ENCODE data around the gene PICALM.
"Not testable (repeated sequence)": the region's sequence is repeated elsewhere in the genome, so short reads cannot be mapped to it uniquely, and the experiment has no call there.

PICALM gene

DNA sequence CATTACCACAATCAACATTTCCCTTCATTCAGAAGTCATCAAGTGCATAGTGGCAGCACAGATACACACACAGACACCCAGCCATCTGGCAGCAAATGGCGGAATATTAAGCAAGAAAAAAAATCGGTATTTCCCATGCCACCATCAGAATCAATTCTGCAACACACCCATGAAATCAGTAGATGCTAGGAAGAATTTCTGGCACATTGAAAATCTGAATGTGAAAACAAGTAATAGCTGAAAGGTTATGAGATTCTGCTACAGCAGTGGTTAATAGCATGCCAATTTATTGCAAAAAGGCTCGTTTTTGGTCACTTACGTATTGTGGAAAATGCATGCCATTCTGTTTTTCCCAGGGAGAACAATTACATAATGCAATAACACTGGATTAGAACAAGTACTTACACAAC lies 91.1 kb downstream of the PICALM start:
- DNase-seq (ENCODE audit: low read depth, low spot score): no peak

GRCh38 chr11:85976525-85976924 lies 92.4 kb downstream of the PICALM start:
- no peak for DNase-seq (ENCODE audit: low read depth, low spot score)

- DNase-seq (ENCODE audit: low read depth, low spot score): no peak
Observed at GRCh38 chr11:85974122-85974521, 94.8 kb downstream of the PICALM start.

DNA sequence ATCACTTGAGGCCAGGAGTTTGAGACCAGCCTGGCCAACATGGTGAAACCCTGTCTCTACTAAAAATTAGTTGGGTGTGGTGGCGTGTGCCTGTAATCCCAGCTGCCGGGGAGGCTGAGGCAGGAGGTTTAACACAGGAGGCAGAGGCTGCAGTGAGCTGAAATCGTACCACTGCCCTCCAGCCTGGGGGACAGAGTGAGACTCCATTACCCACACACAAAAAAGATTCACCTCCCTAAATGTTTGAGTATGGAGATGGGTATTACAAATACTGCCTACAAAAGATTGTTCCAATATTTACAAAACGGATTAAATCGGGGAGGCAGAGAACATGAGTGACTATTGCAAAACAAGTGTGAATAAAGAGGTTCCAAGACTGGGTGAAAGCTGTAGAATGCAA lies 98.3 kb downstream of the PICALM start:
- no peak for DNase-seq (ENCODE audit: low read depth, low spot score)

- DNase-seq (ENCODE audit: low read depth, low spot score): no peak
Observed at GRCh38 chr11:85967457-85967856, 101.4 kb downstream of the PICALM start.

DNA sequence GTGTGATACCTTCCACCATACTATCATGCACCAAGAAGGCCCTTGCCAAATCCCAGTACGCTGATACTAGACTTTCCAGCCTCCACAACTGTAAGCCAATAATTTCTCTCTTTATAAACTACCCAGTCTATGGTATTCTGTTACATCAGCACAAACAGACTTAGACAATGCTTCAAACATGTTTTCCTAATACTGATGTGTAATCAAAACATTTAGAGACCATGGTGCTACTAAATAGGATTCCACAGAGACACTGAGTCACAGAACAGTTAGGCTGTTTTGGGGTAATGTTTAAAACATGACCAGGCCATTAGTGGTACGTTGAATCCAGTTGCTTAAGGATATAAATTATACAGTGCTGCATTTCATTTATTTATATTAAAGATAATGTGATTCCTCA lies 103.7 kb downstream of the PICALM start:
- DNase-seq (ENCODE audit: low read depth, low spot score): peak; percentile 20

DNA sequence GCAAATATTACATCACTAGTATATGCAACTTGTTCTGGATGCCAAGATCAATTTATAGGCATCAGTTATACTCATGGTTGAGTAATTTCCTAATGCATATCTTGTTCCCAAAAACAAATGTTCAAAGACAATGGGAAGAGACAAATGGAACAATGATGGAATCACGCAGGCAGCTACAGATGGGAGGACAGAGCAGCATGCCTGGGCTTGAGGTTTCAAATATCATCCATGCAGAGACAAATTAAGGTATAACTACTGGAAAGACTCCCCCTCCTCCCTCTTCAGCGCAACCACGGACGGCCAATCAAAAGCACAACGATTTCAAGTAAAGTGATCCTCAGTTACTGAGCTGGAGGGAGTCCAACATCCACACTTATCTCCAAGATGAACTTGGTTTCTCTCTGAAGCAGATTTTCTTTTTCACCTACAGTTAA lies 106.9 kb downstream of the PICALM start:
- DNase-seq (ENCODE audit: low read depth, low spot score): peak; percentile 30

- no peak for DNase-seq (ENCODE audit: low read depth, low spot score)
Observed at GRCh38 chr11:85961130-85961529, 107.8 kb downstream of the PICALM start.

DNA sequence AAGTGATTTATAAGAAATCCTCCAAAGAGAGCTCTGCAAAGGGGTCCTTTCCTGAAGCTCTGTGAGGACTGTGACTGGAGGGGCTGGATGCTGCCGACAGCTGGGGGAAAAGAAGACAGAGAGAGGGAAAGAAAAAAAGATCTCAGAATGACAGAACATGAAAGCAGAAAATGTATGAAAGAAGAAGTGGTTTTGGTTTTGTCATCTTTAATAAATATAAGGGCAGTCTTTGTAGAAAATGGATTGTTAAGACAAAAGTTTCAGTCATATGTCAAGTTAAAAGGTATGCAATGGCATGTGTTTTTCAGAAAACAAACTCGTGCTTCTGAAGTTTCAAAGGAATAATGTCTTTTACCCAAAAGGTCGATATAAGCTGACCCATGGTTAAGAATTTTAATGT lies 108.2 kb downstream of the PICALM start:
- DNase-seq (ENCODE audit: low read depth, low spot score): no peak

- DNase-seq (ENCODE audit: low read depth, low spot score): peak; percentile 83
Observed at GRCh38 chr11:85955531-85955930, 113.4 kb downstream of the PICALM start.

- DNase-seq (ENCODE audit: low read depth, low spot score): no peak
Observed at GRCh38 chr11:85953491-85954143, 115.3 kb downstream of the PICALM start.

- not testable (repeated sequence) for DNase-seq (ENCODE audit: low read depth, low spot score)
Observed at GRCh38 chr11:85952108-85952485, 116.8 kb downstream of the PICALM start.

DNA sequence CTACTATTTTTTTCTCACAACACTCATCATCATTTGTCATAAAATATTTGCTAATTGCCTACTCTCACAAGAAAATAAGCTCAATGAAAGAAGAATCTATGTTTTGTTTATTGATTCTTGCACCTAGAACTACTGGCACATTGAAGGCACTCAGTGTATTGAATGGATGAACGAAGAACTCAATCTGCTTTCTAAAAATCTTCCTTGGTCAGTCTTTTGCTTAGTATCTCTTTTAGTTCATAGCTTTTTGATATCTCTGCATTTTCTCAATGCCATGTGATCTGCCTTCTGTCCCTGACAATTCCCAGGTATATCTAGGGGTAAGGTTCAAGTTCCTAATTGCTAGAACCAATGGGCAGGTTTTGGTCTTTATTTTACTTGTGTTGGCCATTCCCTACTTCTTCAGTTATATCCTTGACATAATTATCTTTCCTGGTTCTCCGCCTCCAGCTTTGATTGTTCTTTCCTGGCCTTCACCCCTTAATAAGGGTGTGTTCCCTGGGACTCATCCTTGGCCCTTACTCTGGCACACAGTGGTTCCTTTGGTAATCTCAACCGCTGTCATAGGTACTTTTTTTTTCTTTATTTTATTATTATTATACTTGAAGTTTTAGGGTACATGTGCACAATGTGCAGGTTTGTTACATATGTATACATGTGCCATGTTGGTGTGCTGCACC lies 117.3 kb downstream of the PICALM start:
- DNase-seq (ENCODE audit: low read depth, low spot score): no peak

- DNase-seq (ENCODE audit: low read depth, low spot score): no peak
Observed at GRCh38 chr11:85951049-85951405, 117.9 kb downstream of the PICALM start.

GRCh38 chr11:85950317-85951048 lies 118.4 kb downstream of the PICALM start:
- no peak for DNase-seq (ENCODE audit: low read depth, low spot score)

- no peak for DNase-seq (ENCODE audit: low read depth, low spot score)
Observed at GRCh38 chr11:85949798-85950197, 119.1 kb downstream of the PICALM start.

GRCh38 chr11:85948884-85949283 lies 120.0 kb downstream of the PICALM start:
- DNase-seq (ENCODE audit: low read depth, low spot score): peak; percentile 27

DNA sequence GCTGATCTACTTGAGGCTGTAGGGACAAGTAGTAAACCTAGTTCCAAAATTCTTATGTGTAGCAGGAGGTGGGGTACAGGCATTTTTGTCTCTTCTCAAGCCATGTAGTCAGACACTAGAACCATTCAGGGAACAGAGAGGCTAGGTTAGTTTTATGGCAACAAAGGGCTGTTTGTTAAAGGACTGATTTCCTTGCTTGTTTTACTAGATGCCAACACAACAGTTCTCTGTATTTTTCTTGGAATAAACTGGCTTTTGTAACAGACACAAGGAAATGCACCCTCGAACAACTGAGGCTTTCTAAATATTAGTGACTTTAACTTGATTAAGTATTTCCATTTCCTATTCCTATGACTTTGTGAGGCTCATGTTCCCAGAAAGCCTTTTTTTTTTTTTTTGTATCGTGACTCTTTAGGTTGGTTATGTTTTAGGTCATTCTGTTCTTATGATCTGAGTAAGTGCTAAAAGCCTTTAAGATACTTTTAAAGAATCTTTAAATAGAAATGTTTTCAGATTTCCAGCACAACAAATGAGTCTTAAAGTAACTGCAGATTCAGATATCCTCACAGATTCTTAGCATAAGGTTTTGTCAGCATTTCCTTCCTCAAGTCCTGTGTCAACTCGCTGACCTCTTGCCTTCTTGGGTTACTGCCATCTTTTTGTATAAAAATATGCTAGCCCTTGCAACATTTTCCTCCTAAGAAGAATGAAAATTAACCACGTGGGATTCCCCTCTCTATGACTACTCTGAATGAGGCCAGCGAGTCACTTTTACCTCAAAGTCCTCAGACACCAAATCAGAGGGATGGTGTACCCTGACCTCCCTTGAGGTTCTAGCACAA lies 121.2 kb downstream of the PICALM start:
- DNase-seq (ENCODE audit: low read depth, low spot score): peak; percentile 64

DNA sequence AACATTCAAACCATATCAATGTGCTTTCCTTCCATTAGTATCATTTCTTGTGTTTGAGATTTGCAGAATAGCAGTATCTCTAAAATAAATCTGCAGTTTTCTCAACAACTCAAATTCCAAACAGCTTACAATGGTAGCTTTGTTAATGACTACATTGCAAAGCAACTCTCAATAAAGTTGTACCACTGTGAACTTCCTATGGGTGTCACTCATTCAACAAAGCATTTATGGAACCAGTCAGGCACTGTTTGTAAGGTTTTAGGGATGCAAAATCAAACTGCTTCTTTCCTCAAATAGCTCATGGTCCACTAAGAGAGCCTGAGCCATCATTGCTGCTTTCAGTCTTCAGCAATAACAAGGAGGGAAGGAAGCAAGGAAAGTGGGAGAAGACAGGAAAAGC lies 122.7 kb downstream of the PICALM start:
- peak; percentile 30 for DNase-seq (ENCODE audit: low read depth, low spot score)

- no peak for DNase-seq (ENCODE audit: low read depth, low spot score)
Observed at GRCh38 chr11:85945788-85946187, 123.1 kb downstream of the PICALM start.

GRCh38 chr11:85945296-85945695 lies 123.6 kb downstream of the PICALM start:
- no peak for DNase-seq (ENCODE audit: low read depth, low spot score)

GRCh38 chr11:85941380-85941973 lies 127.4 kb downstream of the PICALM start:
- peak; percentile 72 for DNase-seq (ENCODE audit: low read depth, low spot score)

Measured in astrocyte of the hippocampus (primary cell).